OCI-LY3 (cell line): Measurements from ENCODE around the gene LSM4.

Experiments
- H2AFZ ChIP-seq: fragments of 200-600, 300-600 bp; shearing (Covaris generic); 2 replicates; pipeline ENCODE4 v1.6.0; 2014; ENCODE audit warnings: antibody characterized with exemption, low read depth, low read length
- H3K27ac ChIP-seq: fragments of 200-600, 300-600 bp; sonication (generic); 2 replicates; pipeline ENCODE4 v1.5.1; 2014; ENCODE audit warnings: mild to moderate bottlenecking, low read length, moderate library complexity, mixed read lengths
- H3K27me3 ChIP-seq: fragments of 200-600, 300-600 bp; sonication (generic); 2 replicates; pipeline ENCODE4 v1.6.1; 2014; ENCODE audit warnings: low read depth, low read length, mixed read lengths
- H3K36me3 ChIP-seq: fragments of 200-600, 300-600 bp; sonication (generic); replicated peaks from 2 replicates; pipeline ENCODE3; 2014; ENCODE audit warnings: low read depth, low read length, mixed read lengths
- H3K4me1 ChIP-seq: fragments of 300-600, 200-600 bp; sonication (generic); 2 replicates; pipeline ENCODE4 v1.6.1; 2014; ENCODE audit warnings: low read length, mixed read lengths
- H3K4me2 ChIP-seq: fragments of 200-600, 300-600 bp; sonication (generic); 2 replicates; pipeline ENCODE4 v1.6.1; 2014; ENCODE audit warnings: low read length, mixed read lengths
- H3K4me3 ChIP-seq: fragments of 300-600, 200-600 bp; sonication (generic); 2 replicates; pipeline ENCODE4 v1.5.1; 2014; ENCODE audit warnings: antibody characterized with exemption, mild to moderate bottlenecking, low read length, moderate library complexity
- H3K79me2 ChIP-seq: fragments of 300-600, 200-600 bp; shearing (Covaris generic); 2 replicates; pipeline ENCODE4 v1.6.1; 2014; ENCODE audit warnings: mild to moderate bottlenecking, low read length, mixed read lengths
- H3K9ac ChIP-seq: fragments of 300-600, 200-600 bp; shearing (Covaris generic); 2 replicates; pipeline ENCODE4 v1.6.0; 2014; ENCODE audit warnings: mild to moderate bottlenecking, low read length, moderate library complexity
- H3K9me3 ChIP-seq: fragments of 200-600, 300-600 bp; shearing (Covaris generic); 2 replicates; pipeline ENCODE4 v1.6.1; 2014; ENCODE audit warnings: low read length, mixed read lengths; ENCODE audit not compliant: insufficient read depth
- H4K20me1 ChIP-seq: fragments of 200-600, 300-600 bp; sonication (generic); 2 replicates; pipeline ENCODE4 v1.6.1; 2016; ENCODE audit warnings: low read length, mixed read lengths; ENCODE audit not compliant: insufficient read depth
- EZH2phosphoT487 ChIP-seq: fragments of 200-600 bp; shearing (Covaris generic); IDR thresholded peaks from 2 replicates; pipeline ENCODE4 v1.6.1; 2018; ENCODE audit warnings: antibody characterized with exemption, mixed run types, low read depth
- TF ChIP-seq, protein P1 (sequence below): fragments of 200-600, 300-600 bp; sonication (generic); IDR thresholded peaks from 2 replicates; pipeline ENCODE4 v1.5.1; 2014; ENCODE audit warnings: antibody characterized with exemption, low read length, low read depth

Gene LSM4

DNA sequence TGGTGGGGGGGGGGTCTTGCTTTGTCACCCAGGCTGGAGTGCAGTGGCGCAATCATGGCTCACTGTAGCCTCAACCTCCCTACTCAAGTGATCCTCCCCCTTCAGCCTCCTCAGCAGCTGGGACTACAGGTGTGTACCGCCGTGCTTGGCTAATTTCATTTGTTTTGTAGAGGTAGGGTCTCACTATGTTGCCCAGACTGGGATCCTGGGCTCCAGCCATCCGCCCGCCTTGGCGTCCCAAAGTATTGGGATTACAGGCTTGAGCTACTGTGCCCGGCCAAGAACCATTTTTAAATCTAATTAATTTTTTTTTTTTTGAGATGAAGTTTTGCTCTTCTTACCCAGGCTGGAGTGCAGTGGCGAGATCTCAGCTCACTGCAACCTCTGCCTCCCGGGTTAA lies 23.2 kb downstream of the LSM4 start:
- H3K27ac ChIP-seq = no peak overlapping the region

DNA sequence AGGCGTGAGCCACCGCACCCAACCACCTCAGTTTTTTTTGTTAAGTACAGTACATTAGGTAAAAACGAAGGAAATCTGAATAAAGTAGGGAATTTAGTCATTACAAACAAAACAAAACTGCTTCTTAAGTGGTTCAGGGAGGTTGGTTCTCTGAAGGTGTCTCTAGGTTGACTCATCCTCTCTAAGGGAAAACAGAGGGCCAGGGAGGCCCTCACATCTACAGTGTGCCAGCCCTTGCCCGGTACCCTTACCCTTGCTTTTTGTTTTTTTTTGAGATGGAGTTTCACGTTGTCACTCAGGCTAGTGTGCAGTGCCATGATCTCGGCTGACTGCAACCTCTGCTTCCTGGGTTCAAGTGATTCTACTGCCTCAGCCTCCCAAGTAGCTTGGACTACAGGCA lies 24.3 kb downstream of the LSM4 start:
- Histone ChIP-seq H4K20me1 (no peaks in the 10 kb centered on the region), H3K79me2 (no peaks in the 10 kb centered on the region), H3K36me3 (no peaks in the 10 kb centered on the region), H3K9me3 (no peaks in the 10 kb centered on the region), H2AFZ (no peak overlapping the region), H3K4me2 (no peak overlapping the region), H3K9ac (no peak overlapping the region), H3K27ac (no peak overlapping the region), H3K4me1 (peaks cover 6% of the 10 kb centered on the region), H3K4me3 (no peak overlapping the region), H3K27me3 (no peaks in the 10 kb centered on the region)
- TF ChIP-seq, protein P1, sequence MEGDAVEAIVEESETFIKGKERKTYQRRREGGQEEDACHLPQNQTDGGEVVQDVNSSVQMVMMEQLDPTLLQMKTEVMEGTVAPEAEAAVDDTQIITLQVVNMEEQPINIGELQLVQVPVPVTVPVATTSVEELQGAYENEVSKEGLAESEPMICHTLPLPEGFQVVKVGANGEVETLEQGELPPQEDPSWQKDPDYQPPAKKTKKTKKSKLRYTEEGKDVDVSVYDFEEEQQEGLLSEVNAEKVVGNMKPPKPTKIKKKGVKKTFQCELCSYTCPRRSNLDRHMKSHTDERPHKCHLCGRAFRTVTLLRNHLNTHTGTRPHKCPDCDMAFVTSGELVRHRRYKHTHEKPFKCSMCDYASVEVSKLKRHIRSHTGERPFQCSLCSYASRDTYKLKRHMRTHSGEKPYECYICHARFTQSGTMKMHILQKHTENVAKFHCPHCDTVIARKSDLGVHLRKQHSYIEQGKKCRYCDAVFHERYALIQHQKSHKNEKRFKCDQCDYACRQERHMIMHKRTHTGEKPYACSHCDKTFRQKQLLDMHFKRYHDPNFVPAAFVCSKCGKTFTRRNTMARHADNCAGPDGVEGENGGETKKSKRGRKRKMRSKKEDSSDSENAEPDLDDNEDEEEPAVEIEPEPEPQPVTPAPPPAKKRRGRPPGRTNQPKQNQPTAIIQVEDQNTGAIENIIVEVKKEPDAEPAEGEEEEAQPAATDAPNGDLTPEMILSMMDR = no peak
- TF ChIP-seq EZH2phosphoT487 = no peak

More for the DNA sequence above, 23.2 kb downstream of the LSM4 start:
- Histone ChIP-seq H3K9ac (no peak overlapping the region), H3K4me1 (peaks cover 16% of the 10 kb centered on the region), H3K27me3 (no peaks in the 10 kb centered on the region), H3K4me2 (no peak overlapping the region), H3K9me3 (no peaks in the 10 kb centered on the region), H3K79me2 (no peaks in the 10 kb centered on the region), H4K20me1 (no peaks in the 10 kb centered on the region), H3K4me3 (no peak overlapping the region), H2AFZ (no peak overlapping the region), H3K36me3 (no peaks in the 10 kb centered on the region)
- TF ChIP-seq EZH2phosphoT487 = no peak
- TF ChIP-seq, protein P1 = no peak

DNA sequence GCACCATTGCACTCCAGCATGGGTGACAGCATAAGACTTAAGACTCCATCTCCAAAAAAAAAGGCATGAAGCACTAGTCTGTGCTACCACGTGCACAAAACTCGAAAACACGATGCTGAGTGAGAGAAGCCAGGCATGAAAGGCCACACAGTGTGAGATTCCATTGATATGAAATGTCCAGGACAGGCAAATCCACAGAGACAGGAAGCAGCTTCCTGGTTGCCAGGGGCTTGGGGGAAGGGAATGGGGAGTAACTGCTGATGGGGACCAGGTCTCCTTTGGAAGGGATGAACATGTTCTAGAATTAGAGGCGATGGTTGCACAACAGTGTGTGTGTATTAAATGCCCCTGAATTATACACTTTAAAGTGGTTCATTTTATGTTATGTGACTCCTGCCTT lies 25.6 kb downstream of the LSM4 start:
- TF ChIP-seq, protein P1 = no peak
- no peak for TF ChIP-seq EZH2phosphoT487
- Histone ChIP-seq H2AFZ (no peak overlapping the region), H3K9ac (no peak overlapping the region), H3K9me3 (no peaks in the 10 kb centered on the region), H3K4me1 (peaks cover 8% of the 10 kb centered on the region), H3K36me3 (no peaks in the 10 kb centered on the region), H3K4me3 (no peak overlapping the region), H3K4me2 (no peak overlapping the region), H3K79me2 (no peaks in the 10 kb centered on the region), H3K27ac (no peak overlapping the region), H3K27me3 (no peaks in the 10 kb centered on the region), H4K20me1 (no peaks in the 10 kb centered on the region)

DNA sequence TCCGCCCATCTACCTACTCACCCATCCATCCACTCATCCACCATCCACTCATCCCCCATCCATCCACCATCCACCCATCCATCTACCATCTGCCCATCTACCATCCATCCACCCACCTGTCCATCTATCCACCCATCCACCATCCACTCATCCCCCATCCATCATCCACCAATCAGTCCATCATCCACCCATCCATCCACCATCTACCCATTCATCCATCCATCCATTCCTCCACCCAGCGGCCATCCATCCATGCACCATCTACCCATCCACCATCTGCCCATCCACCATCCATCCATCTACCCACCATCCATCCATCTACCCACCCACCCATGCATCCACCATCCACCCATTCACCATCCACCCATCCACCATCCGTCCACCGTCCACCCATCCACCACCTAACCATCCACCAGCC lies 27.8 kb downstream of the LSM4 start:
- Histone ChIP-seq H3K4me1 (peaks cover 21% of the 10 kb centered on the region), H3K9me3 (no peaks in the 10 kb centered on the region), H3K9ac (no peak overlapping the region), H4K20me1 (no peaks in the 10 kb centered on the region), H3K4me3 (no peak overlapping the region), H3K4me2 (no peak overlapping the region), H3K79me2 (no peaks in the 10 kb centered on the region), H2AFZ (no peak overlapping the region), H3K36me3 (no peaks in the 10 kb centered on the region), H3K27ac (no peak overlapping the region), H3K27me3 (no peaks in the 10 kb centered on the region)
- no peak for TF ChIP-seq EZH2phosphoT487
- TF ChIP-seq, protein P1 = no peak
